ENCODE results near the gene MMP15.

Gene MMP15

DNA sequence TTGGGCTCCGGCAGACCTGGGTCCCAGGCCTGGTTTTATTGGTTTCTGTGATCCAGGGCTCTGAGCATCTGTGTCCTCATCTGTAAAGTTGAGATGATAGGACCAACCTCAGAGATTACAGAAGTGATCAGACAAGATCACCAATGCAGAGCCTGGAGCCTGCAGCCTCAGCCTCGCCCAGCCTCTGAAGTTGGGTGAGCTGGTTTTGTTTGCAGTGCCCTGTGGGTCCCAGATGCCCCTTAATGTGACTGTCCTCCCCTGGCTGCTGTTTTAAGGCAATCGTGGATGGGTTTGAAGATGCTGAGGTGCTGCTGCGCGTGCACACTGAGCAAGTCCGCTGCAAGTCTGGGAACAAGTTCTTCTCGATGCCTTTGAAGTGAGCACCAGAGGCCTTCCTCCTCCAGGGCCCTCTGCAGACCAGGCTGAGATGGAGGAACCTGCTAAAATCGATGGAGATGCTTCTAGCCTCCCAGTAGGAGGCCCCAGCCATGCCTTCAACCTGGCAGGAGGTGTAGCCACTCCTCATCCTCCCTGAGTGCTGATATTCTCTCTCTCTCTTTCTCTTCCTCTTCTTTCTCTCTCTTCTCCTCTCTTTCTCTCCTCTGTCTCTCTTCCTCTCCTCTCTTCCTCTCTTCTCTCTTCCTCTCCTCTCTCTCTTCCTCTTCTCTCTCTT lies 5.6 kb upstream of the MMP15 start:
- DNase-seq (ENCODE audit: low read depth, low spot score) = no peak

DNA sequence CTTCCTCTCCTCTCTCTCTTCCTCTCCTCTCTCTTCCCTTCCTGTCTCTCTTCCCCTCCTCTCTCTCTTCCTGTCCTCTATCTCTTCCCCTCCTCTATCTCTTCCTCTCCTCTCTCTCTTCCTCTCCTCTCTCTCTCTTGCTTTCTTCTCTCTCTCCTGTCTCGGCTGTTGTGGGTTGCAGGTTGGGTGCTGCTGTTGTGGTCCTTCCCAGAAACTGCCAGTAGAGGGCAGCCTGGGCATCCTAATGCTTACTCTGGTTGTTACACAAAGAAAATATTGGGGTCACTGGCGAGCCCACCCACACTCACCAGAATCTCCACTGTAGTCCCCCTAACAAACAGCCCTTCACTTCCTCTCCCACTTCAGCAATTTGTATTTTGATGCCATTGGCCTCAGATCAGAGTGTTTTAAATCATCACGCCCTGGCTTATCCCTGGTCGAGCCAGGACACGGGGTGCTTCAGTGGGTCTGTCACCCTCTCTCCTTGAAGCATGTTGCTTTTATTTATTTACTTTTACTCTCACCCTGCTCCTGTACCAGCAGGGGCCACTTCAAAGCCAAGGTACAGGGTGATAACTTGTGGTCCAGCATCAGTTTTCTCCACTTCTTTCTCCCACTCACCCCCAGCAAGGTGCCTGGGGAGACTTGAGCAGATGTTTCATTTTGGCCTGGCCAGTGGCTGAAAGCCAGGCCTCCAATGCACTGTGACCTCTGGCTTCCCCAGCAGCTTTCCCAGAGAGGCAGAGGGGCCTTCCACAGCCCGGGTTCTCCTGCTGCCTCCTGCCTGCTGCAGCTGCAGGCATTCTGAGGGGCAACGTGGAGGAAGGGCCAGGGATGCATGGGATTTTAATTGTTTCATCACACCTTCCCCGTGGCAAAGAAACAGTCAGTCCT lies 4.7 kb upstream of the MMP15 start:
- DNase-seq (ENCODE audit: low read depth, low spot score) = peak; percentile 41

DNA sequence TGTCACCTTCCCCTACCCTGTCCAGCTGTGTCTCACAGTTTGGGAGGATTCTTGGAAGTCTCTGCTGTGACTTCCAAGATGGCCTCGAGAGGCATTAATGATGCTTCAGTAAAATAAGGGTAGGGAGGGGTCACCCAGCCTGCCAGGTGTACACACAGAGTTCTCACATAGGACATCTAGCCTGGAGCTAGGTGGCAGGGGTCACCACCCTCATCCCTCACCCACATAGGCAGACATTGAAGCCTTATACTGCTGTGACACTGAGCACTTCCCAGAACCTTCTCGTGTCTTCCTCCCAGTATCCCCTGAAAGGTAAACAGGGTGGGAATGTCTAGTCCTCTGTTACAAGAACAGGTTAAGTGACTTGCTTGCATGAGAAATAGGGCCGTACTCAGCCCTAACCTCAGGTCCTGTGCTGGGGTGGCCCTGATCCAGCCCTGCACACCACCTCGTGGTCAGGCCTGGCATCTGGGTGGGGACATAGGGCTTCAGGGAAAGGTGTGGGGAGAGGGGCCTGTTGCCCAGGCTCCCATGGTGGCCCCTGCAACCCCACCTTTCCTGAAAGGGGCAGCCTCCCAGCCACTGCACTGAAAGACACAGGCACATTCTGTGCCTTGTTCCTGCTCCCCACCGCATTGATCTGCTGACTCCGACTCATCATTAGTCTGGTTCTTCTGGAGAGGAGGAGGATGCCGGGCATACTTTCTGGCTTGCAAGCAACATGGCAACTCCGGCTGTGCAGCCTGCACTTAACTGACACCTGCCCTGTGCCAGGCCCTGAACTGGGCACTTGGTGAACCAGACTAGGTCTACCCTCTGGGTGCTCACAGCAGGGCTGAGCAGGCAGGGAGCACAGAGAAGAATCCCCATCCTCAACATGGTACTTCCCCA lies 3.6 kb upstream of the MMP15 start:
- DNase-seq (ENCODE audit: low read depth, low spot score) = no peak

DNA sequence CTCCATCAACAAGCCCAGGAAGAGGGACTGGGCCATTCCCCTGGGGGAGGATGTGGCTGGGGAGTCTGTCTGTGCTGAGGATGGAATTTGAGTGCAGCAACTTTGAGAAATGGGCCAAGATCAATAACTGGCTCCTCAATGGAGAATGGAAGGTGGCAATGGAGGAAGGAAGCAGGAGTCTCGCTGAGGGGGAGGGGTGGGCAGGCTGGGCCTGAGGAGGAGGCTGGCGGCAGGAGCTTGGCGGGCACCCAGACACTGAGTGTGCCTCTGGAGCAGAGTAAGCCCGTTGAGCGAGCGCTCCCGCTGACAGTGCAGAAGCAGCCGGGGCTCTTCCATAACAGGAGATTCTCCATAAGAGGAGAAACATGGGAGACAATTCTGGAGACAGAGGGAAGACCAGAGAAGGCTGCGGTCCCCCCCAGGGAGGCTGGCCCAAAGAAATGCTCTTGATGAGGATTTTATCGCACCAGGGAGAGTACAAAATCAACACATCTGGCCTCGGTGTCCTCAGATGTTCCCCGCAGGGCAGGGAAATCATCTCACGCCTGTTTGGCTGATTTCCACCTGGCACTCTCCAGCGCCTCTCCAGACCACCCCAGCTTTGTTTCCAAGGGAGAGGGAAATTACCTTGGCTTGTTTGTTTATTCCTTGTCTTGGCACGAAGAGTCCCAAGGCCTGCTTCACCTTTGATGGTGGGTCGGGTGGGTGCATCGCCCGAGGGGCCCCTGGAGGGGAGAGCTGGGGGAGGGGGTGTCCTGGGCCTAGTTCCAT lies 2.8 kb upstream of the MMP15 start:
- DNase-seq (ENCODE audit: low read depth, low spot score) = no peak

DNA sequence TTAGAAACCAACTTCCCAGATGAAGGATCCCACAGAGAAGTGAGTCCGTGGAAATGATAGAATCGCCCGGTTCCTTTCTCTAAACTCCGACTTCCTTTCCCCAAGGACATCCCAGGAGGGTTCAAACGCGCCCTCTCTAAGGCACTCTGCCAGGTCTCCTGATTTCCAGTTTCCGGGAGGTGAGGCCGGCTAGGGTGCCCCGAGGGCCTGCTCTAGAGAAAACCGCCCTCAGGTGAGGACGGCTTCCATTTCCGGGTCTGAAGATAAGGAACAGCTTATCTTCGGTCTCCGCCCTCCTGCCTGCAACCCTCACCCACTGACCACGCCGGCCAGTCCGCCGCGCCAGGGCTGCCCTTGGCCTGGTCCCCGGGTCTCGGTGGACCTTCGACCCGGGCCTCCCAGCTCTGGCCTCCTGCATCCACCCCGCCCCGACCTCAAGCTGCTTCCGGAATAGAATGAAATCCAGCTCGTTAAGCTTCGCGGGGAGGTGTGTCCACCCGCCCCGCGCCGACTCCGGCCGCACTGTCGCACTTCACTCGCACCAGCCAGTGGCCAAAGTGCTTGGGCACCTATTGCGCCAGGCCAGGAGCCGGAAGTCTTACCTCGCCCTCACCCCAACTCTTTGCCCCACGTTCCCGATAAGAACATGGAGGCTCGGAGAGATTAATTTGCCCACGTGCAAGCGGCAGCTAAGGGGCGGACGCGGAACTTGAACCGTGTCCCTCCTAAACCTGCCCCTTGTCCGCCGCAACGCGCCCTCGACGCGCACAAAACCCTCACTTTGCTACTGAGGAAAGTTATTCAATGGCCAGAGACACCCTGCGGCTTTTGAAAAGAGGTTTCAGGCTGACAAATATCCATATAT lies 836 bp upstream of the MMP15 start:
- no peak for DNase-seq (ENCODE audit: low read depth, low spot score)

DNA sequence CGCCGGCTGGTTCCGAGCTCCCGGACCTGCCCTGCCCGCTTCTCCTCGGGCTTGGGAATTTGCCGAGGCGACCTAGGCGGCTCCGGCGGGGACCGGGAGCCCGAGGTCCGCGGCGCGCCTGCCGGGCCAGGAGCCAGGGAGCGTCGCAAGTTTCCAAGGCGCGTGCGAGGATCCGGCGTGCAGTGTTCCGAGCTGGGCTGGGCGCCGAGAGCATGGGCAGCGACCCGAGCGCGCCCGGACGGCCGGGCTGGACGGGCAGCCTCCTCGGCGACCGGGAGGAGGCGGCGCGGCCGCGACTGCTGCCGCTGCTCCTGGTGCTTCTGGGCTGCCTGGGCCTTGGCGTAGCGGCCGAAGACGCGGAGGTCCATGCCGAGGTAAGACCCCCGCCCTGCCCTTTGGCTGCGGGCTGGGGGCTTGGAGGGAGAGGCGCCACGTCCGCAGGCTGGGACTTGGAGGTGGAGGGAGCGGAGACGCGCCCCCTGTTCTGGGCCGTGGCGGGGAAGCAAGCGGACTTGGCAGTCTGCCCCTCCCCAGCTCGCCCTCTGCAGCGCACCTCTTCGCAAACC lies 668 bp downstream of the MMP15 start:
- no peak for DNase-seq (ENCODE audit: low read depth, low spot score)

DNA sequence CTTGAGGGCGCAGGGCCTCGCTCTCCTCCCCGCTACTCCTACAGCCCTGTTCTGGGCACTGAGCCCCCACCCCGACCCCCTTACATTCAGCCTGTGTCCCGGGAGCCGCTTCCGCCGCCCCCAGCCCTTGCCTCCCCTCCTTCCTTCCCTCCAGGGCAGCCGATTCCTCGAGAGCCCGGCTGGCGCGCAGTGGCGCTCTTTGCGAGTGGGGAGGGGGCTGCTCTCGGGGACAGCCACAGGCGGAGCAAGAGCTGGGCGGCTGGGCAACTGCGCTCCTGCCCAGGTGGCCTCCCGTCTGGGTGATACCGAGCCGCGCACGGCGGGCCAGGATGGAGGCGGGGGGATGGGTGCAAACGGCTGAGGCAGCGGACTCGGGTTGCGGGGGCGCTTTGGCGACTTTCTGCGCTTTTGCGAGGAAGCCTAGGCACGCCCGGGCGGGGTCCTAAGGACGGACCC lies 1.2 kb downstream of the MMP15 start:
- DNase-seq (ENCODE audit: low read depth, low spot score) = no peak

DNA sequence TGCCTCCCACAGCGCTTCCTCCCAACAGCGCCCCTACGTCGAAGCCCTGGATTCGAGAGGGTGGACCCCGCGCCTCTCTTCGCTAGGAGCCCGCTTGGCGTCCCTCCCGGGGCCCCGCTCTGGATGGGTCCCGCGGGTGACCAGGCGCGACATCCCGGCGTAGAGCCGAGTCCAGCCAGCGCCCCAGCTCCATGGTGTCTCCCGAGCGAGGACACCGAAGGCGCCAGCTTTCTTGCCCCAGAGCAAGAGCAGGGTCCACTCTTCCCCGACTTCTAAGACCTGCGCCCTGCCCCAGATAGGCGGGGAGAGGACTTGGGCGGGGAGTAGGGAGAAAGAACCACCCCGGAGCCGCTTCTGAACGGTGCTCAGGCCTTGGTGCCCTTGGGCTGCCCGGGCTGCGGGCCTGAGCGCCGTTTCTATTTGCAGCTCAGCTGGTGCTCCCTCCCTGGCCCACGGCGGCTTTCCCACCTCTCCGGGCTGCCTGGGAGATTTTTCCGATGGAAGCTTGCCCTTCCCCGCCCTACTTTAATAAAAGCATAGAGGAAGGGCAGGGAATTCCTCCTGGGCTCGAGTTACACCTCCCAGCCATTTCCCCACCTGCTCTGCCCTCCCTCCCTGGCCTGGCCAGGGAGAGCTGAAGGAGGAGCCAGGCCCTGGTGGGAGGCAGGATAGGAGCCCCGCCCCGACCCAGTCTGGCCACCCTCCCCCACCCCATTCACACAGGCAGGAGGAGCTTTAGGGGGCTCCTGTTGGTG lies 1.8 kb downstream of the MMP15 start:
- DNase-seq (ENCODE audit: low read depth, low spot score) = no peak

DNA sequence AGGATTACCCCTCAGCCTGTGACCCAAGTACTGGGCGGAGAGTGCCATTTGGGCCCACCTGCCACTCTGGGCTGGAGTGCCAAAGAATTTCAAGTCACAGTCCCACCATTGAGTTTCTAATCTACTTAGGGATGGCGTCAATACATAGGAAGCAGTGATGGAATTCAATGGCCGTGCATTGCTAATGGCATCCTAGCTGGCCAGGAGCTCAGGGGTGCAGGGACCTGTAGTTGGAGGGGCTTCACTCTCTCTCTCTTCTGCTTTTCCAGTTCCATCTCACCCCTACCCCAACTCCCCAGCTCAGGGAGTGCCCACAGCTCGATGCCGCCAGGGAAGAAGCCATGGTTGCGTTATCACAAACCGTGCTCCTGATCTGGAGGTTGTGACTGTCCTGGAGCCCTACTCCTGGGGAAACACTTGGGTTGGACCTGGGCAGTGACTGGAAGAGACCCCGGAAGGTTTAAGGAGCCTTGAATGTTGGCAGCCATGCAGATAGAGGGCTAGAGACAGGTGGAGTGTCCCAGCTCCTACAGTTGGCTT lies 2.4 kb downstream of the MMP15 start:
- DNase-seq (ENCODE audit: low read depth, low spot score) = no peak

DNA sequence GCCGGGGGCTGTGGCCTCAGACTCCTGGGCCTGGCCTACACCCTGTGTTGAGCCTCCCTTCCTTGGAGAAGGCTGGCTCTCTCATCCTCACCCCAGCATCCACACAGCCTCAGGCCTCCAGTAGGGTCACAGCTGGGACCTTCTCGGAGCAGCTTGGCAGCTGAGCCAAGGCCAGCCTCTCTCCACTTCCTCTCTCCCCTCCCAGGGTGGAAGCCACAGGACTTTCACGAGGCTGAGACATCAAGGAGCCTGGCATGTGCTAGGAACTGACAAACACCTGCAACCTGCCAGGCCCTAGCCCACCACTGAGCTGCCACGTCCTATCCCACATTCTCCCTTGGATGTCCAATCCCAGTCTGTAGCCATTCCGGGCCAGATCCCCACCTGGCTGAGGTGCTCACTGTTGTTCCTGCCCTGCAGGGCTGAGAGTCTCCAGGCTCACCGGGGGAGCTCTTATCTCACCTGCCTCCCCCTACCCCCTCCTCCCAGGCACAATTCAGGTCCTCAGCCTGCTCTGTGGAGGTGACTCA lies 3.1 kb downstream of the MMP15 start:
- no peak for DNase-seq (ENCODE audit: low read depth, low spot score)

DNA sequence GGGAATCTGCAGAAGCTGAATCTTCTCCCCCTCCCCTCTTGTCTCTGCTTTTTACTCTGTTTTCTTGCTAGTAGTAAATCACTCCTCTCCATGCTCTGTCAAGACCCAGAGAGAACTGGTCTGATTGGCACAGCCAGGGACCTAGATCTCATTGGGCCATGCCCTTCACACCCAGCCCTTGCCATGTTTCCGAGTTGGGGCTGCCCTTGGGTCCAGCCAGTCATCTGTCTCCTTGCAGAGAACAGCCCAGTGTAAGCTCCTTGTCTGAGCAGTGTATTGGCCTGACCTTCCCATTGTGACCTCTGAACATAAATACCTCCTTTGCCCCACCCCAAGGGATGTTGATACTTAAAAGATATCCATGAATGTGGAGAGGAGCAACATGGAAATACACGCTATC lies 3.9 kb downstream of the MMP15 start:
- DNase-seq (ENCODE audit: low read depth, low spot score) = no peak

DNA sequence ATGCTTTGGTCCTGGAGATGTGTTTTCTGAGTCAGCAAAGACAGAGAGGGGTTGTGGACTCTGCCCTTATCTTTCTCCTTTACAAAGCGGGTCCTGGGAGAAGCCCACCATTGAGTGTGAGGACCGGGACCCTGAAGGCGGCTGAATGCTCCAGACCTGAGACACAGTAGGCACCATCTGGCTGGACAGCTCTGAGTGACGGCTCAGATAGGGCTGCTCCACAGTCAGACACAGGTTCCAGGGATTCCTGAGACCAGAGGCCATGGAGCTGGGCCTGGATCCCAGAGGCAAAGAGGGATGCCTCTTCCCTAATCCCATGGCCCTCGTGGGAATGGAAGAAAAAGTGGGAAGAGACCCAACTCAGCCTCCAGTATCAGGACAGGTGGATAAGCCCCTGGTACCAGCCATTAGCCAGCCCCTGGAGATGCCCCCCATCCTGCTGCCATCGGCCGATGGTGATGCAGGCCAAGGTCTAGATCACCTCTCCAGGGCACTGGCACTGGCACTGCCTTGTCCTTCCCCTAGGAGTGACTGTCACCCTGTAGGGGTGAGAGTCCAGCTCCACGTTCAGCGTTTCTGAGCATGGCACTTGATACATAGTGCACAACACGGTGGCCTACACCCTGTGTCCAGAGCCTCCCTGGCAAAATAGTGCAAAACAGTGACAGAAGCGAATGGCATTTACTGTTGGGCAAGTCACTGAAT lies 4.7 kb downstream of the MMP15 start:
- DNase-seq (ENCODE audit: low read depth, low spot score) = no peak

DNA sequence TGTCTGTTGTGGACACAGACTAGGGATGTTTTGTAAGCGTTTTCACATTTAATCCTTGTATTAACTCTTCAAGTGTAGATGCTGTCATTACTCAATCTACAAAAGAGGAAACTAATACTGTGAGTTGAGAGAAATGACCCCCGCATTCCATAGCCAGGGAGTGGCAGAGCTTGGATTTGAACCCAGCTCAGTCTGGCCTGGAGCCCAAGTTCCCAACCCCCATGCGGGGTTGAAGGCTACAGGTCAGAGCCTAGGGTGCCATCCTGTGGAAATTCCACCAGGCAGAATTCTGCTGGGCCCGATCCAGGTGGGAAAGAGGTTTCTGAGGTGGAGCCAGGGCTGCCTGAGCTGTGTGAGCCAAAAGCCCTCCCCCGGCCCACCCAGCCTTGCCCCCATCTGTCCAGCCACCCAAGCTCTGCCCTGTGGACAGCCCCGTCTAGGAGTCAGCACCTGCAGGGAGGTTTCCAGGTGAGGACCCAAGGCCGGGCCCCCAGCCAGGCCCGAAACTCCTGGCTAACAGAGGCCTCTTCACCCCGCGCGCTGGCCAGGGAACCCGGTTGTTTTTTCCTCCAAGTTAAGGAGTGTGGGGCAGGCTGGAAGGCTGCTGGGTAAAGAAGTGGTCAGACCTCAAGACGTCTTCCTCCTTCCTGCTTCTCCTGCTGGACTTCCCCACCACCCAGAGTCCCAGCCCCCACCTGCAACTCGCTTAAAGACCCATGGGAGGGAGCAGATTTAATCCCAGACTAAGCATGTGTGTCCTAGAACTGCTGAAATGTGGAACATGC lies 5.7 kb downstream of the MMP15 start:
- DNase-seq (ENCODE audit: low read depth, low spot score) = no peak

DNA sequence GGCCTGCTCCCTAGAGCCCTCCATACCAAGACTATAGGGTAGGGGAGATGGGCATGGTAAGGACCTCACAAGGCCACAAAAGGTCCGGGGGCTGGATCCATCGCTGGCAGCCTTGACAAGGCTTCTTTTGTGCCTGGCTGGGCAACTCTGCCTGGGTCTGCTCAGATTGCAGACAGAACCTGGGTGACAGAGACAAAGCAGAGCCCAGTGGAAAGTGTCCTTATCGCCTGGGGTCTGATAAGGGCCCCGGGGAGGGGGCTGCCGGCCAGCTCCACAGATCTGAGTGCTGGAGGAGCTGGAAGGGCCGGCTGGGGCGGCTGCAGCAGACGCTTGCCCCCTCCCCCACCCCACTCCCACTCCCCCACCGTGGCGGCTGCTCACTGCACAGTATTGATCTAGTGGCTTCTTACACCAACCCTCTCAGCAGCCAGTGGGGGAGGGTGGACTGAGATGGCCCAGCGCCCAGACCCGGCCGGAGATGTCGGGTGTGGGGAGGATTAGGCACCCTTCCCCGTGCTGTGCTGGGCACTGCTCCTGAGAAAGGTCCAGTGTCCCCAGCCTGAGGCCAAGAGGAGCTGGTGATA lies 7.2 kb downstream of the MMP15 start:
- no peak for DNase-seq (ENCODE audit: low read depth, low spot score)

DNA sequence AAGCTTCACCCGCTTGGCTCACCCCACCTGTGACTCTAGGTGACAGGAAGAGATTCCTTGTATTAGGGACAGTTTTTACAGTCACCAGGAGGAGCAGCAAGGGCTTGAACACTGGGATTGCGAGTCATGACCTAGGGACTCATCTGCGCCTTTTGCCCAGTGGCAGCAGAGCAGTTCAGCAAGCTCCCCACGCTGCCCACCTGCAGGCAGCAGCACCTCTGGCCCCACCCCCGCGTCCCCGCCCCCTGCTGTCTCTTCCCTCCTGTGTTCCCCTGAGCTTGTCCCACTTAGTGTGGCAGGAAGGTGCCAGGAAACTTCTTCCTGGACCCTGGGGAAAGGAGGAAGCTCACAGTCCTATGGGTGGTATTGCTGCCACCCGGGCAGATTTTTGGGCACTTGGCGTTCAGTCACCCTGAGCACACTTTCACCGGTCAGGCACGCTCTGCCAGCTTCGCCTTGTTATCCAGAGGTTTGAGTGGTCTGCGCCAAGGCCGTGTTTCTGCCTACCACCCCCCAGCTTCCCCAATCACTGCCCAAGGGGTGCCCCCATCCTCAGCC lies 8.7 kb downstream of the MMP15 start:
- no peak for DNase-seq (ENCODE audit: low read depth, low spot score)

DNA sequence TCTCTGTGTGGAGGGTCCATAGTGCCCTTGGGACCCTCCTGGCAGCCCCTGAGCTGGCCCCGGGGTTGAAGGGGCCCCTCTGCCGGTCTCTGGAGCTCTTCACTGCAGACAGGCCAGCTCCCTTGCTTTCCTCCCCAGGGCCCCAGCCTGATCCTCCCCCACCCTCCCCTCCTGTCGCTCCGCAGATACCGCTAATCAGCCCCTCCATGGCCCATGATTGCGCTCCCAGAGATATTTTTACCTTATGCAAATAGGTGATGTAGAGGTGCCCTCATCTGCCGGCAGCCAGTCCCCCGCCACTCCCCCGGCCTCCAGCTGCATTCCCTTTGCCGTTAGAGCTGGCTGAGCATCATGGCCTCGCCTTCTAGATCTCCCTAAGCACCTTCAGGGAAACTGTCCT lies 9.2 kb downstream of the MMP15 start:
- no peak for DNase-seq (ENCODE audit: low read depth, low spot score)
